H9 (cell line): Measurements from ENCODE around the gene CSRNP3. TPM values are rescaled to one million over a fixed set of nuclear protein-coding genes. Genes with fewer than 3 reads are reported as not detected.

ENCODE experiments used
- DNase-seq: peaks from one replicate; pipeline ENCODE4 v3.0.0-alpha.2; 2017
- H2AFZ ChIP-seq: one replicate; pipeline ENCODE4 v1.6.1; 2013; ENCODE audit warnings: mild to moderate bottlenecking, low read length, control low read depth, moderate library complexity
- H2AK5ac ChIP-seq: 2 replicates; pipeline ENCODE4 v1.6.1; 2013; ENCODE audit warnings: low read length, control low read depth, mixed read lengths; ENCODE audit not compliant: insufficient read length
- H2BK120ac ChIP-seq: one replicate; pipeline ENCODE4 v1.6.1; 2013; ENCODE audit warnings: low read depth, mild to moderate bottlenecking, low read length, control low read depth, inconsistent platforms; ENCODE audit not compliant: poor library complexity, severe bottlenecking
- H2BK12ac ChIP-seq: 2 replicates; pipeline ENCODE4 v1.6.1; 2013; ENCODE audit warnings: low read length, control low read depth, mixed read lengths, low read depth; ENCODE audit not compliant: insufficient read length
- H2BK15ac ChIP-seq: 2 replicates; pipeline ENCODE4 v1.6.1; 2013; ENCODE audit warnings: low read depth, low read length, control low read depth
- H2BK20ac ChIP-seq: one replicate; pipeline ENCODE4 v1.6.1; 2013; ENCODE audit warnings: low read depth, mild to moderate bottlenecking, low read length, control low read depth, inconsistent platforms; ENCODE audit not compliant: poor library complexity, severe bottlenecking
- H2BK5ac ChIP-seq: 2 replicates; pipeline ENCODE4 v1.6.1; 2013; ENCODE audit warnings: low read length, control low read depth, mixed read lengths; ENCODE audit not compliant: insufficient read length
- H3K14ac ChIP-seq: 2 replicates; pipeline ENCODE4 v1.6.1; 2013; ENCODE audit warnings: low read length, control low read depth; ENCODE audit not compliant: insufficient read depth
- H3K18ac ChIP-seq: 2 replicates; pipeline ENCODE4 v1.6.1; 2013; ENCODE audit warnings: low read depth, mild to moderate bottlenecking, mixed read lengths, low read length, control low read depth; ENCODE audit not compliant: insufficient read length
- H3K23ac ChIP-seq: 2 replicates; pipeline ENCODE4 v1.6.1; 2013; ENCODE audit warnings: low read length, control low read depth, mixed read lengths, low read depth; ENCODE audit not compliant: insufficient read length
- H3K23me2 ChIP-seq: 2 replicates; pipeline ENCODE4 v1.6.1; 2013; ENCODE audit warnings: low read depth, mild to moderate bottlenecking, mixed read lengths, low read length, control low read depth; ENCODE audit not compliant: insufficient read length, poor library complexity, severe bottlenecking
- H3K27ac ChIP-seq: 2 replicates; pipeline ENCODE4 v1.5.1; 2013; ENCODE audit warnings: low read length, control low read depth, mixed read lengths, low read depth; ENCODE audit not compliant: insufficient read length
- H3K27me3 ChIP-seq: 2 replicates; pipeline ENCODE4 v1.6.1; 2013; ENCODE audit warnings: low read length, control low read depth, inconsistent platforms; ENCODE audit not compliant: insufficient read depth
- H3K4ac ChIP-seq: 2 replicates; pipeline ENCODE4 v1.6.1; 2013; ENCODE audit warnings: low read depth, mild to moderate bottlenecking, control low read depth, inconsistent platforms, low read length, moderate library complexity
- H3K4me1 ChIP-seq: 2 replicates; pipeline ENCODE4 v1.6.1; 2013; ENCODE audit warnings: low read length, control low read depth, inconsistent platforms; ENCODE audit not compliant: insufficient read depth
- H3K4me2 ChIP-seq: 2 replicates; pipeline ENCODE4 v1.6.1; 2013; ENCODE audit warnings: low read length, control low read depth, mixed read lengths; ENCODE audit not compliant: insufficient read length, insufficient read depth
- H3K56ac ChIP-seq: 2 replicates; pipeline ENCODE4 v1.6.1; 2013; ENCODE audit warnings: low read depth, mild to moderate bottlenecking, mixed read lengths, low read length, control low read depth; ENCODE audit not compliant: insufficient read length
- H3K79me1 ChIP-seq: 2 replicates; pipeline ENCODE4 v1.6.1; 2013; ENCODE audit warnings: low read depth, mild to moderate bottlenecking, moderate library complexity, low read length, control low read depth, inconsistent platforms; ENCODE audit not compliant: insufficient read depth, poor library complexity, severe bottlenecking
- H3K79me2 ChIP-seq: 2 replicates; pipeline ENCODE4 v1.6.1; 2013; ENCODE audit warnings: low read length, control low read depth, inconsistent platforms; ENCODE audit not compliant: insufficient read depth
- H3K9ac ChIP-seq: 2 replicates; pipeline ENCODE4 v1.6.1; 2013; ENCODE audit warnings: low read length, control low read depth, mixed read lengths; ENCODE audit not compliant: insufficient read length; ENCODE audit errors: extremely low read depth
- H3K9me3 ChIP-seq: one replicate; pipeline ENCODE4 v1.6.1; 2013; ENCODE audit warnings: low read depth, low read length, inconsistent platforms; ENCODE audit not compliant: control insufficient read depth
- H3T11ph ChIP-seq: one replicate; pipeline ENCODE4 v1.6.1; 2013; ENCODE audit warnings: mild to moderate bottlenecking, low read length, control low read depth, inconsistent platforms
- H4K20me1 ChIP-seq: one replicate; pipeline ENCODE4 v1.6.1; 2013; ENCODE audit not compliant: control insufficient read depth, insufficient read length, insufficient read depth
- H4K5ac ChIP-seq: 2 replicates; pipeline ENCODE4 v1.6.1; 2013; ENCODE audit warnings: low read depth, mild to moderate bottlenecking, mixed read lengths, low read length, control low read depth; ENCODE audit not compliant: insufficient read length
- H4K8ac ChIP-seq: replicated peaks from 2 replicates; pipeline ENCODE4 v1.6.1; 2013; ENCODE audit warnings: low read length, control low read depth, mixed read lengths, low read depth; ENCODE audit not compliant: insufficient read length
- H4K91ac ChIP-seq: 2 replicates; pipeline ENCODE4 v1.6.1; 2013; ENCODE audit warnings: low read depth, mild to moderate bottlenecking, moderate library complexity, mixed read lengths, low read length, control low read depth; ENCODE audit not compliant: insufficient read length
- H3K27ac Mint-ChIP-seq, 3 experiments: 2 replicates in 2 of 3; 3 replicates in 1 of 3; pipeline ENCODE4 v1.8.0; 2020 to 2021; ENCODE audit warnings: mixed read lengths in 3 of 3, mild to moderate bottlenecking in 1 of 3, moderate library complexity in 1 of 3
- H3K27me3 Mint-ChIP-seq: 2 replicates; pipeline ENCODE4 v1.8.0; 2021; ENCODE audit warnings: low read depth, mild to moderate bottlenecking, moderate library complexity, mixed read lengths
- H3K36me3 Mint-ChIP-seq, 3 experiments: 2 replicates in 2 of 3; 3 replicates in 1 of 3; pipeline ENCODE4 v1.8.0; 2020 to 2021; ENCODE audit warnings: low read depth in 3 of 3, mixed read lengths in 3 of 3; ENCODE audit not compliant: insufficient read depth in 1 of 3
- H3K4me1 Mint-ChIP-seq, 2 experiments: 2 replicates each; pipeline ENCODE4 v1.8.0; 2020; ENCODE audit warnings: mixed read lengths in 2 of 2
- H3K4me3 Mint-ChIP-seq, 2 experiments: 2 replicates in 1 of 2; 3 replicates in 1 of 2; pipeline ENCODE4 v1.8.0; 2020 to 2021; ENCODE audit warnings: mild to moderate bottlenecking in 2 of 2, mixed read lengths in 2 of 2, moderate library complexity in 1 of 2
- H3K9me3 Mint-ChIP-seq, 2 experiments: 2 replicates in 1 of 2; 3 replicates in 1 of 2; pipeline ENCODE4 v1.8.0; 2020; ENCODE audit warnings: mild to moderate bottlenecking in 2 of 2, mixed read lengths in 2 of 2, moderate library complexity in 1 of 2
- WGBS: extraction: QIAGEN DNeasy Blood & Tissue Kit; methylation state at CpG from one replicate; pipeline ENCODE4 v1.1.7; 2013; ENCODE audit warnings: missing lambda C conversion rate, low lambda C conversion rate, mixed read lengths; ENCODE audit not compliant: insufficient read length; ENCODE audit errors: extremely low coverage; 5-methylcytosine and 5-hydroxymethylcytosine counted together
- total RNA-seq: library from RNA; stranded (reverse); gene quantifications from 2 replicates; pipeline ENCODE4 v1.2.1, GENCODE V29; 2021
- TF ChIP-seq, protein P1 (sequence below): fragments of 200-600 bp; sonication (generic); conservative IDR thresholded peaks from 3 replicates; pipeline ENCODE4 v1.8.0; 2021; ENCODE audit warnings: antibody characterized with exemption, mild to moderate bottlenecking

CSRNP3 gene
- total RNA-seq, 1 experiment from 2014 or later: 3.6 TPM

DNA sequence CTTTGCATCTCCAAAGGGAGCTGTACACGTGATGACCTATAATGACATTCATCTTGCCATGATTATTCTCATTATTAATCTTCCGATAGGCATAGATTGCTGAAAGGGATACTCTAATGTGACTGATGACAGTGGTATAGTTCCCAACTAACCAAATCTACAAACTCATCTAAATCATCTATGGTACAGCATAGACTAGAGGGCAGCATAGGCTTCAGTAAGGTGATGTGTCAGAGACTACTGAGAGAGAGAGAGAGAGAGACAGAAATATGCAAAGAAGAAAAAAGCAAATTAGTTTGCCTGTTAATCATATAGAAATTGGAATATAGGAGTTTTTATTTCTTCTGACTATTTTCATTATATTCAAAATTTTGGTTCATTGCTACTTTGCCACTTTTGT, 89.3 kb downstream of the CSRNP3 start:
- Histone ChIP-seq H2BK120ac (no peak overlapping the region), H2BK15ac (no peak overlapping the region), H2AFZ (no peak overlapping the region), H2BK5ac (no peak overlapping the region), H2BK20ac (no peak overlapping the region), H3K9ac (no peak overlapping the region), H2BK12ac (no peak overlapping the region), H4K5ac (no peak overlapping the region), H3K4me1 (peaks cover 5% of the 10 kb centered on the region; the same call in 1 of the 2 replicates), H4K20me1 (no peaks in the 10 kb centered on the region), H3T11ph (no peak overlapping the region), H3K79me2 (no peaks in the 10 kb centered on the region), H2AK5ac (no peak overlapping the region), H3K56ac (no peak overlapping the region), H3K18ac (no peak overlapping the region), H3K4me2 (no peak overlapping the region), H3K79me1 (no peaks in the 10 kb centered on the region), H3K4ac (no peak overlapping the region), H3K23me2 (no peaks in the 10 kb centered on the region), H4K8ac (no peak overlapping the region), H3K27ac (no peak overlapping the region), H3K23ac (no peak overlapping the region), H3K27me3 (no peaks in the 10 kb centered on the region), H3K9me3 (no peaks in the 10 kb centered on the region), H3K14ac (no peak overlapping the region), H4K91ac (no peak overlapping the region)
- no CpG with 5 or more reads among the region's 2 CpGs for WGBS
- Mint-ChIP-seq H3K9me3 (no peaks in the 10 kb centered on the region), H3K4me3 (no peak overlapping the region), H3K4me1 (peaks cover 14% of the 10 kb centered on the region in 2 experiments), H3K27me3 (no peaks in the 10 kb centered on the region), H3K27ac (no peak overlapping the region), H3K36me3 (no peaks in the 10 kb centered on the region)
- TF ChIP-seq, protein P1, sequence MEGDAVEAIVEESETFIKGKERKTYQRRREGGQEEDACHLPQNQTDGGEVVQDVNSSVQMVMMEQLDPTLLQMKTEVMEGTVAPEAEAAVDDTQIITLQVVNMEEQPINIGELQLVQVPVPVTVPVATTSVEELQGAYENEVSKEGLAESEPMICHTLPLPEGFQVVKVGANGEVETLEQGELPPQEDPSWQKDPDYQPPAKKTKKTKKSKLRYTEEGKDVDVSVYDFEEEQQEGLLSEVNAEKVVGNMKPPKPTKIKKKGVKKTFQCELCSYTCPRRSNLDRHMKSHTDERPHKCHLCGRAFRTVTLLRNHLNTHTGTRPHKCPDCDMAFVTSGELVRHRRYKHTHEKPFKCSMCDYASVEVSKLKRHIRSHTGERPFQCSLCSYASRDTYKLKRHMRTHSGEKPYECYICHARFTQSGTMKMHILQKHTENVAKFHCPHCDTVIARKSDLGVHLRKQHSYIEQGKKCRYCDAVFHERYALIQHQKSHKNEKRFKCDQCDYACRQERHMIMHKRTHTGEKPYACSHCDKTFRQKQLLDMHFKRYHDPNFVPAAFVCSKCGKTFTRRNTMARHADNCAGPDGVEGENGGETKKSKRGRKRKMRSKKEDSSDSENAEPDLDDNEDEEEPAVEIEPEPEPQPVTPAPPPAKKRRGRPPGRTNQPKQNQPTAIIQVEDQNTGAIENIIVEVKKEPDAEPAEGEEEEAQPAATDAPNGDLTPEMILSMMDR: 0 out of 3 replicates have a peak, but pooled peaks have one; percentile 12
- no peak for DNase-seq
